ENCODE measurements around the gene EHD3.

EHD3 gene

DNA sequence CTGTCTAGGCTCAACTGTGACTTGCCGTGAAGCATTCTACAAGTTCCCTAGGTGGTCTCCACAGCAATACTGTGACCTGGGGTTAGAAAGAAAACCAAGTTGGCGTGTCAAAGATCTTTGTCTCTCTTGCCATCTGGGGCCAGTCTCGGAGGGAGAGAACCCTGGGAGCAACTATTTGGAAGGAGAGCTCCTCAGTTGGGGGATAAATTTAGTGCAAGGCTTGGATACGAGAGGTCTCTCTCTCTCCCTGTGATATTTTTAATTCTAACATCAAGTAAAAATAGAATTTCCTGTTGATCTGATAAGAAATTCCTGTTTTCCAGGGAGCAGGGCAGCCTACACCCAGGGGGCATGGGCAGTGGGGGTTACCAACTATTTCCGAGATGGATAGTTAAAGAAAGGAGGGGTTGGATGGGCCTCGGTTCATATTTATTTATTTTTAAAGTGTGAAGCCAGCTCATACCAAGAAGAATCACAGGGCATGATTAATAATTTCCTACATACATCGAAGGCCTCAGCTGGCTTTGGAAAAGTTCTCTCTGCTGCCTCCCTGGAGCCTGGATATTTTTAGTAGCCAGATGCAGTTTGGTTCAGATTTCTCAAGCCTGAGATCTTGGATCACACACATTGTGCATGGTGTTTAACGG lies 62.8 kb downstream of the EHD3 start:
- no peak for DNase-seq

- DNase-seq: no peak
Measured at GRCh38 chr2:31297751-31298150, 63.8 kb downstream of the EHD3 start.

DNA sequence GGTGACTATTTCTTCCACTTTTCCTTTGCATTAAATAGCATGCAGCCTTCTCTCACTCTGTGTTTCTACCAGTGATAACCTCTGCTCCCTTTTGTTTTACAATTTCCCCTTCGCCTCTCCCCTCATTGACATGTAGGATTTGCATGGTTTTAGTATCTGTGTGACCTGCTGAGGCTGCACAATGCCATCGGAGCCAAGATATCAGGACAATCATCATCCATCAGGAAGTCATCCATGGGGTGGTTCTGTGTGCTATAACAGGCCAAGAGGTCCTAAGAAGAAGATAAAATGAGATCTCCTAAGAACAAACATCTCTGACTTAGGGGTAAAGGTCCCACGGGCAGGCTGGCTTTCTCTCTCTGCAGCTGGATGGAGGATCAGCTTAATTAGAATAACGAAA lies 65.6 kb downstream of the EHD3 start:
- no peak for DNase-seq

DNA sequence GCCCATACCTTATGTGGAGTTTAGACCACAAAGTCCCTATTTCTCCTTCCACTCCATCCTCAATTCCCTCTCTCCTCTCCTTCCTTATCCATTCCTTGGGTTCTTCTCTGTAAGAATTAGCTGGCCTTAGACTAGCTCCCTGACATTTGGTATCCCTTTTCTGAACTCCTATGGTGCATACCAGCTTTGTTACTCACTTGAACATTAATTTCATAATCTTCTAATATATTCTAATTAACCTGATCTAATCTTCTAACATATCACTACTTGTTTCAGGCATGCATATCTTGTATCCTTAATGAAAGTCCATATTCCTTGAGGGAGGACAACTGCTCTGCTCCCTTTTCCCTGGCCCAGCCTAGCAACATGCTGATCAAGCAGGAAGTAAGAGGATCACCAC lies 66.4 kb downstream of the EHD3 start:
- no peak for DNase-seq

GRCh38 chr2:31302940-31303563 lies 69.1 kb downstream of the EHD3 start:
- DNase-seq: no peak

GRCh38 chr2:31304816-31305215 lies 70.9 kb downstream of the EHD3 start:
- DNase-seq: no peak

- DNase-seq: no peak
Measured at GRCh38 chr2:31312898-31313297, 78.9 kb downstream of the EHD3 start.

- DNase-seq: no peak
Measured at GRCh38 chr2:31314761-31315160, 80.8 kb downstream of the EHD3 start.

DNA sequence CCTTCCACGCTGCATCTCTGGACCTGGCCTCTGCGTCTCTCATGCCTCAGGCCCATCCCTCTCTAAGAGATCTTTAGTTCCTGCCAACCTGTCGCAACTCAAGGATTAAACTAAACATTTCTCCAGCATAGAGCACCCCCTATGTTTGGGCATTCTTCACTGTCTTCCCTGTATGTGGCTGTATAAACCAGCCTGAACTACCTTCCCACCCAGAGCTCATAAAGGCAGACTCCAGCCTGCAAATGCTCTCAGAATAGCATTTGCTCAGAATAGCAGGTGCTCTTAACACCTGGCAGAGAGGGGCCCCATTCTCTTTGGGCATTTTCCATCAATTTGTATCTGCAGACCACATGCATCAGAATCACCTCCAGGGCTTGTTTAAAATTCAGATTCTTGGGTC lies 83.4 kb downstream of the EHD3 start:
- no peak for DNase-seq

- peak; percentile 39 for DNase-seq
Measured at GRCh38 chr2:31318361-31319336, 84.7 kb downstream of the EHD3 start.

Measured in activated naive CD4-positive, alpha-beta T cell treated with Interleukin-2 at 50 U/mL for 16 hours (primary cell).